Peyer's patch (tissue), 4 donors: Measurements from ENCODE around the gene RUNX3.

Source experiments
- POLR2A ChIP-seq, 2 donors: fragments of 450-650 bp; IDR thresholded peaks; one replicate each; pipeline ENCODE4 v1.5.1; 2017; ENCODE audit warnings: antibody characterized with exemption in 2 of 2, mild to moderate bottlenecking in 2 of 2, moderate library complexity in 2 of 2
- TF ChIP-seq, protein P1 (sequence below), 6 experiments: fragments of 450-650 bp in 4 of 6; fragments of 200-600 bp in 2 of 6; sonication (generic) in 1 of 6; IDR thresholded peaks; one replicate each; pipeline ENCODE4 v1.5.1; 2017 to 2019; ENCODE audit warnings: antibody characterized with exemption in 6 of 6, mild to moderate bottlenecking in 3 of 6, moderate library complexity in 1 of 6

DNA sequence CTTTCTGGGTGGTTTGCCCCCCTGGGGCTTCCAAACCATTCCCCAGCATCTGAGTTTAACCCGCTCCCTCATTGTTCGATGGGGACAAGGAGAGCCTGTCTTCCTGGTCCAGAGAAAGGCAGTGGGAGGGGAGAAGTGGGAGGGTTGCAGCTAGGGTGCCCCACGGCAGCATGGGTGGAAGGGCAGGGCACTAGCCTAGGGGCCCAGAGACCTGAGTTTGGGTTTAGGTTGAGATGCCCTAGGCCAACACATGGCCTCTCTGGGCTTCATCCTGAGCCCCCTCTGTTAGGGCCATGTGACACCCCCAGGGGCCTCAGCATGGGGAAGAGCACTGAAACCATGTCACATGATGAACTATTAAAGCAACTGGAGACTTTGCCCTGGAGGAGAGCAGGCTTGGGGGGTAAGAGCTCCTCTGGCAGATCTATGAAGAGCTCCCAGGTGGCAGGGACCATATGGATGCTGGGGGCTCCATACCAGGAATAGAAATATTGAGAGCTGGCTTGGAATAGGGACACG lies 9.7 kb upstream of the RUNX3 start:
- TF ChIP-seq, protein P1, sequence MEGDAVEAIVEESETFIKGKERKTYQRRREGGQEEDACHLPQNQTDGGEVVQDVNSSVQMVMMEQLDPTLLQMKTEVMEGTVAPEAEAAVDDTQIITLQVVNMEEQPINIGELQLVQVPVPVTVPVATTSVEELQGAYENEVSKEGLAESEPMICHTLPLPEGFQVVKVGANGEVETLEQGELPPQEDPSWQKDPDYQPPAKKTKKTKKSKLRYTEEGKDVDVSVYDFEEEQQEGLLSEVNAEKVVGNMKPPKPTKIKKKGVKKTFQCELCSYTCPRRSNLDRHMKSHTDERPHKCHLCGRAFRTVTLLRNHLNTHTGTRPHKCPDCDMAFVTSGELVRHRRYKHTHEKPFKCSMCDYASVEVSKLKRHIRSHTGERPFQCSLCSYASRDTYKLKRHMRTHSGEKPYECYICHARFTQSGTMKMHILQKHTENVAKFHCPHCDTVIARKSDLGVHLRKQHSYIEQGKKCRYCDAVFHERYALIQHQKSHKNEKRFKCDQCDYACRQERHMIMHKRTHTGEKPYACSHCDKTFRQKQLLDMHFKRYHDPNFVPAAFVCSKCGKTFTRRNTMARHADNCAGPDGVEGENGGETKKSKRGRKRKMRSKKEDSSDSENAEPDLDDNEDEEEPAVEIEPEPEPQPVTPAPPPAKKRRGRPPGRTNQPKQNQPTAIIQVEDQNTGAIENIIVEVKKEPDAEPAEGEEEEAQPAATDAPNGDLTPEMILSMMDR (IDR thresholded peaks at IDR 0.05), result no peak
- no peak for TF ChIP-seq POLR2A (IDR thresholded peaks at IDR 0.05)
